GM18951 (cell line): ENCODE results near the gene ITPR3.

Experiments
- POLR2A ChIP-seq: IDR thresholded peaks from 4 replicates; pipeline ENCODE4 v1.6.1; 2011; ENCODE audit warnings: mild to moderate bottlenecking; ENCODE audit not compliant: insufficient read length, insufficient read depth; ENCODE audit errors: extremely low read depth
- in situ Hi-C: fragments of 300-500 bp; cut with MboI; formaldehyde crosslinking; loops from one replicate; pipeline ENCODE4 v1.12.0; 2022; ENCODE audit warnings: low sequenced_read_pairs, mixed read lengths, inconsistent platforms; ENCODE audit not compliant: unreplicated experiment

The ITPR3 gene

GRCh38 chr6:33694401-33694931 is 73.3 kb downstream of the ITPR3 start:
- TF ChIP-seq POLR2A: no peak
- in situ Hi-C loops: no loop called here

GRCh38 chr6:33694977-33695376 is 73.9 kb downstream of the ITPR3 start:
- TF ChIP-seq POLR2A: no peak
- in situ Hi-C loops: no loop called here

DNA sequence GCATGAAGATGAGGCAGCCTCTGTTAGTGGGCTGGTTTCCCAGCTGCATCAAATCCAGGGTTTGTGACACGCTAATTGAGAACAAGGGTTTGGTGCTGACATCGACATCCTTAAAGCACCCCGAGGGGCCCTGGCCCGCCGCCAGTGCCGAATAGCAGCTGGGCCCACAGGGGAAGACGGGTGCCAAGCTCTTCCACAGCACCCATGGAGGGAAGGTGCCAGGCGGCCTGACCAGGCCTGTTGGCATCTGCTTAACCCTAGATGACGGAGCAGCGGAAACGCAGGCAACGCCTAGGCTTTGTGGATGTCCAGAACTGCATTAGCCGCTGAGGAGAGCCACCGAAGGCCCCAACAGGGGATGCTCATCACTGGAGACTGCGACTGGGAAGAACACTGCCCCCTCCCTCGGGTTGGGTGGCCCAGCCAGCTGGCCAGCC is 74.3 kb downstream of the ITPR3 start:
- TF ChIP-seq POLR2A: no peak
- in situ Hi-C loops: no loop called here

DNA sequence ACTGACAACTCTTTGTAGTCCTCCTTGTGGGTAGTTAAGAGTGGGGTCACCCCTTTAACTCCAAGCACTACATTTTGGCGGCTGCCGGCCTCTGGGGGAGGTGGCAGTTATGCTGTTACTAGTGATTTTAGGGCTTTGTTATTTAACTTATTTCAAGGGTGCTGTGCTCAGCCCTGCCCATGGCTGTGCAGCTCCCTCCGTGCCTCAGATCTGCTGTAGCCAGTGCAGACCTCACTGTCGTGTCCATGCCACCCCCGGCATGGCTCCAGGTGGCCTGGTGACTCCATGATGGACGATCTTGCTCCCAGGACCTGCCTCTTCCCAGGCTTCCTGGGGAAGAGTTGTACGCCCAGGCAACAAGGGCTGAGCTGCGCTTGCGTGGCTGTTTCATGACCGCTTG is 75.0 kb downstream of the ITPR3 start:
- no peak for TF ChIP-seq POLR2A
- in situ Hi-C loops: no loop called here

DNA sequence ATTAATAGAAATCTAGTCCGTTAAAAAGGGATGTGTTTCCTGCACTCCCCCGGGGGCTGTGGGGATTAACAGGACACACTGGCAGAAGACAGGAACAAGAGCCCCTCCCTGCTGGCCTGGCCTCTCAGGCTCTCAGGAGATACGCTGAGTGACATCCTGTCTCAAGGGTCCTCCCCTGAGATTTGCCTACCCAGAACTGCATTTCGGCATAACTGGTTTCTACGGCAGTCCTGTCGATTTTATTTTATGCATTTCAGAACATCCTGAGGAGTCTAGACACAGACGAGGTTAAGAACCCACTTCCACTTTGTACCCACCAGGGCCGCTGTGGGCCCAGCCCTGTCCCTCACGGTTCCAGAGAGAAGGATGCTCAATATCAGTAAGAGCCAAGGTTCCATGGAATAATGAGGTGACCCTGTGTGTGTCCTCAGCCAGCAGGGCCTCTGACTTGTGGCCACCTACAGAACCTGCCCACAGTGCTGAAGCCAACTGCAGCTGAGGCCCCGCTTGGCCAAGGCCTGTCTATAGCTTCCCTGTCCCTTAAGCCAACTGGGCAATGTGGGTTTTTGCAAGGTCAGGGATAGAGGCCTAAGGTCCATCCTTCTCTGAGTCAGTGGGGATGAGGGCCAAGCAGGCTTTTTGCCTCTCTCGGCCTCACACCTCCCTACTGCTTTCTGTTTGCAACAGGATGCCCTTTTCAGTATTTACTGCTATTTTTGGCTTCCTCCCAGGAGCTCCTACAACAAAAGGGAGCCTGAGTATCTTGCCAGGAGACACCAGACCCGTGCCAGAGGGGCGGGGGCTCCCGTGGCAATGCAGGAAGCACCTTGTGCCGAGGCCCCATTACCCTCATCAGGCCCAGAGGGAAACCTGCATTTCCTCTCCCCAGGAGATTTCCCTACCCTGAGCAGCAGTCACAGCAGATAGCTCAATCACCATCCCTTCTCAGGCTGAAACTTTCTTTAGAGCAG is 75.7 kb downstream of the ITPR3 start:
- in situ Hi-C loops: no loop called here
- TF ChIP-seq POLR2A: no peak

DNA sequence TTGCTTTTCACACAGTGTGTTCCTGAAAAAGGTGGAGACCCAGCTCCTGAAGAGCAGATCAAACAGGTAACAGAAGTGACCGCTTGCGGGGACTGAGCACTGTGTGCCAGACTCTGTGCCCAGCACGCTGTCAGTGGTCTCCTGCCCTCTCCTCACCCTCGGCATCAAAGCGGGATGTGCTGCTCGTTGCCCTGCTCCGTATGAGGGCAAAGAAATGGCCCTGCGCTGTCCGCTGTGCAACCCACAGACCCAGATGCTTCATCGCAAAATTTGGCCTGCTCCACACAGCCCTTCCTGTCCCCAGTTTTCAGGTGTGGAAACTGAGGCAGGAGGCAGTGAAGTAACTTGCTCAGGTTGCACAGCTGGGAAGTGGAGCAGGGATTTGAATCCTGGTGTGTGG is 76.7 kb downstream of the ITPR3 start:
- in situ Hi-C loops: no loop called here
- TF ChIP-seq POLR2A: no peak

GRCh38 chr6:33698494-33698893 is 77.4 kb downstream of the ITPR3 start:
- in situ Hi-C loops: no loop called here
- TF ChIP-seq POLR2A: no peak

DNA sequence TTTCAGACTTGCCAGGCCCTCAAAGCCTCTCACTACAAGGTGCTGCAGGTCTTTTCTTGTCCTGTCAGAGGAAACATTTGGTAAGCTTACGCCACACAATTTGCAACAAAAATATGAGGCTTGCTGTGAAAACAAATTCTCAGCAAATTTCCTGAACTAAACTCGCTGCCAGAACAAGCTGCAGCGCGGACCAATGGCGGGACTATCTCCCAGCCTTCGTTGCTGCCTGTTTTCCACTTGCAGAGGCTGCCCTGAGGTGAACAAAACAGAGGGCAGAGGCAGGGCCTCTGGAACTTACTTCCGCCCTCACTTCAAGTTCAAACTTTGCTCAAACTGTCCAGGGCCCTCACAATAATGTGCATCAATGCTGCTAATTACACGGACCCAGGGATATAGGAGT is 78.0 kb downstream of the ITPR3 start:
- in situ Hi-C loops: no loop called here
- no peak for TF ChIP-seq POLR2A

DNA sequence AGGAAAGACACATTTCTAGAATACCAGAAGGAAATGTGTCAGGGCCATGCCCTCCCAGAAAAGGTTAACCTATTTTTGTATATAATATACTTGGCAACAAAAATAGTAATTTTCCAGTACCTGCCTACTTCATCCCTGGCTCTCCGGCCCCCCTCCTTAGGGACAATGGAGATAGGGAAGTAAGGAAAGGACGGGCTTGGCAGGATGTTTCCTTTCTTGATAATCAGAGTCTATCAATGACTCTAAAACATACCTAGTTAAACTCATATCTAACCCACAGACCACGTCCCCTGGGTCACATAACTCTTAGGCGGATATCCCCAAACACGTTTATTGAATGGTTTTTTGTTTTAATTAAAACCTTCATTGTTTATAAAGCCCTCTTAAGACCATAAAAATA is 78.6 kb downstream of the ITPR3 start:
- in situ Hi-C loops: loop anchor here (10.0 kb wide), 1 partner anchor 115 kb away; the partner anchor contains the start of gene BAK1
- TF ChIP-seq POLR2A: no peak

DNA sequence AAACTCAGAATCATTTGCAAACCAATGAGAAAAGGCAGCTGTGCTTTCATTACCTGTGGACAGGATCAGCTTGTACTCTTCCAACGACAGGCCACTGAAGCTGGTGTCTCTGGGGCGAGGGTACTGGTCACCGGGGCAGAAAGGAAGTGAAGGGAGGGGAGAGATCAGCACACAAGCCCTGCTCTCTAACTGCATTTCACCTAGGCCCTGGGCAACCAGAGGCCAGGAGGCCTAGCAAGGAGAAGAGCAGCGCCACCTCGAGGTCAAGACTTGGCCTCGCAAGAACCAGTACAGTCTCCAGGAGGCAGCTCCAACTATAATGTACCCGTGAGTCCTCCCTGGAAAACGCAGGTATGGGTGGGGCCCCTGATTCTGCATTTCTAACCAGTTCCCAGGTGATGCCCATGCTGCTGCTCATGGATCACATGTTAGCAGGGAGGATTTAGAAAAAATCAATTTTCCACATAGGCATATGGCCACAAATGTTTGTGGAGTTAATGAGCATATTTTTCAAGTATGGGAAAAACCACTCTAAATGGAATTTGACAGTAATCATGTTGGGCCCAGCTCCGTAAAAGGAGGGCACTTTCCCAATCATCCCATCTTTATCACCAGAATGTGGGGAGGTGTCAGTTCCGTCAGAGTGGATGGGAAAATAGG is 79.4 kb downstream of the ITPR3 start:
- in situ Hi-C loops: loop anchor here (10.0 kb wide), 1 partner anchor 116 kb away; the partner anchor contains the start of gene BAK1
- TF ChIP-seq POLR2A: no peak

GRCh38 chr6:33702345-33702977 is 81.3 kb downstream of the ITPR3 start:
- in situ Hi-C loops: loop anchor here (10.0 kb wide), 1 partner anchor 118 kb away; the partner anchor contains the start of gene BAK1
- TF ChIP-seq POLR2A: no peak

DNA sequence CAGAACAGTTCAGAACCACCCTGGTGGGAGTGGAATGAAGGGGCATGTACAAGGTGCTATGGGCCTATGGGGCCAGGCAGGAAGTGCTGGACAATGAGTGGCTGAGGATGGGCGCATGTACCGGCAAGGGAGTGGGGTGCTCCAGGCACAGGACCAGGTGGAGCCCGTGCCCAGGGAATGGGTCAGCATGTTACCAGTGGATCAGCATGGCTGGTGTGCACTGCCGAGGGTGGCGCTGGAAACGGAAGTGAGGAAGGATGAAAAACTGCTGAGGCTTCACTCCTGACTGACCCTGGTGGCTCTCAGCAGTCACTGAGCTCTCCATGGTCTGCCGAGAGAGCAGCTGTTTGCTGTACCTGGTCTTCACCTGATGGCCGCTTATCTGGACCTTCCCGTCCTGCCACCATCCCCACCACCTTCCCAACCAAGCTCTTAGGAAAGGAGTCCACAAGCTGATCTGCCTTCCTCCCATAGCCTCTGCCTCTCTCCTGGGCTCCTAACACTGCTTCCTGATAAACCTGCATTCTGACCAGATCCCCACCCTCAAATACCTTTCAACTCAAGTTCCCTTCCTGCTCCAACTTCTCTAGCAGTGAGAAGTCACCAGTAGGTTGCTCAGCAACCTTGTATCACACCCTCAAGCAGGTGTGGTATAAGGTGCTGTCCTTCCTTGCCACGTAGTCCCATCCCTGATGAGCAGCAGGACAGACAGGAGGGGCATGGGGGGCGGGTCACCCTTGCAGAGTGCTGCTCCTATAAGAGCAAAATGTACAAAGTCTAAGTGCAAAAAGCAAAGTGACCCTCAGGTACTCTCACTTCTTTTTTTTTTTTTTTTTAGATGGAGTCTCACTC is 83.3 kb downstream of the ITPR3 start:
- in situ Hi-C loops: loop anchor here (10.0 kb wide), 1 partner anchor 120 kb away; the partner anchor contains the start of gene BAK1
- TF ChIP-seq POLR2A: no peak
